Cortex of kidney (tissue), 1 donor: ENCODE measurements around the gene LYSMD3.

Experiments
- DNase-seq: peaks from one replicate; lab custom pipeline; 2025; lab: John Stamatoyannopoulos, UW

LYSMD3 gene

DNA sequence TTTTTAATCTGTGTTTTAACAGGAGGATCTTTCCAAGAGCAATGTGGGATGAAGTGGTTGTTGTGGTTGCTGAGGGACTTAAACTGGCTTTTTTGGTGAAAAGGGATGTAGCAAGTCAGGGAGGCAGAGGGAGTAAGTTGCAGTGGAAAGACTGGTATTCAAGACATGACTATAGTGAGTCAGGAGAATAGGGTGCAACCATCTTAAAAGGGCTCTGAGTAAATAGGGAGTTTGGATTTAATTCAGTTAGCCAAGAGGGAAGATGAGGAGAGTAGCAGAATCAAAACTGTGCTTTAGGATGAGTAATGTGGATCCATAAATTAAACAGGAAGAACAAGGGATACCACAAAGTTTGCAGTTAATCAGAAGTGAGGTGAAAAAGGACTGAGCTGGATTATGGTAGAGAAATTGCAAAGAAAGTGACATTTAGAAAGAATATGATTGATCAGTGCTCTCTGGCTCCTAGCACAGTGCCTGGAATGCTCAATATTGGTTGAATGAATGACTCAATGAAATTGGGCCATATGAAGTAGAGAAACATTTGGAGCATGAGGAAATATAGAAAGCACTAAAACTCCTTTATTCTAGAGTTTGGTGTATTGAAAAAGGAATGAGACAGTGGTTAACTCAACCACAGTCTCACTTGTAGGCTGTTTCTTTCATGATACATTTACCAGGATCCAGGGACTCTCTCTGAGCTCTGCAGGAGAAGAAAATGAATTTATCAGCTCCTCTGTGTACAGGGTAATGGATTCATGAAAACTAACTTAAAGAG lies 49.6 kb downstream of the LYSMD3 start:
- DNase-seq = no peak

DNA sequence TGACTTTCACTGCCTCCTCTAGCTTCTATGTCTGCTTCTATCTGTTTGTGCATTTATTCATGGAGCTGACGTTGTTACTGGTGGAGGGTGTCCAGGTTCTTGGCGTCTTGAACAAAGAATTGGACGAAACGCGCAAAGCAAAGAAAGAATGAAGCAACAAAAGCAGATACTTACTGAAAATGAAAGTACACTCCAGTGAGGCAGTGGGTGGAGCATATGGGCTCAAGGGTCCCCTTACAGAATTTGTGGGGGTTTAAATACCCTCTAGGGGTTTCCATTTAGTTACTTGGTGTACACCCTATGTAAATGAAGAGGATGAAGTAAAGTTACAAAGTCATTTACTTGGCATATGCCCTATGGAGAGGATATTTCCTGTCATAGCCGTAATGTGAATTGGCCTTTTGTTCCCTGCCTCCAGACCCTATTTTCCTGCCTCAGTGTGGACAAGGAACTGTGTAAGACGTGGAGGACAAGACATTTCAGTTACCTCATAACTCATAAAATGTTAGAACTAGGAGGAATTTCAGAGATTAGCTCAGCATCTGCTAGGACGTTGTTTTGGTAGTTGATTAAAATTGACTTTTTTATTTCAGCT lies 51.7 kb downstream of the LYSMD3 start:
- DNase-seq = no peak

DNA sequence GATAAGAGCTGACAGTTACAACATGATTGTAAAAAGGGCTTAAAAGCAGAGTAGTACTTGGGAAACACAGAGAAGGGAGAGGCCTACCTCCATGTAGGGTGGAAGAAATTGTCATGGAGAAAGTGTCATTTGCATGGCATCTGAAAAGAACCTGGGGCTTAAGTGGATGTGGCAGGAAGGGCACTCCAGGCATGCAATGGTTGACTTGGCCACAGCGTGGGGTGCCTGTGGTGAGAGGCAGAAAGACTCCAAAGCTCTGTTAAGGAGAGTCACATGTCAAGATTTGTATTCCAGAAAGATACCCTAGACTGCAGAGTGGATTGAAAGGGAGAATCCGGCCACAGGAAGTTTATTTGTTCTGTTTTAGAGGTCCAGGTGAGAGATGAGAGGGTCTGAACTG lies 52.3 kb downstream of the LYSMD3 start:
- DNase-seq = no peak

DNA sequence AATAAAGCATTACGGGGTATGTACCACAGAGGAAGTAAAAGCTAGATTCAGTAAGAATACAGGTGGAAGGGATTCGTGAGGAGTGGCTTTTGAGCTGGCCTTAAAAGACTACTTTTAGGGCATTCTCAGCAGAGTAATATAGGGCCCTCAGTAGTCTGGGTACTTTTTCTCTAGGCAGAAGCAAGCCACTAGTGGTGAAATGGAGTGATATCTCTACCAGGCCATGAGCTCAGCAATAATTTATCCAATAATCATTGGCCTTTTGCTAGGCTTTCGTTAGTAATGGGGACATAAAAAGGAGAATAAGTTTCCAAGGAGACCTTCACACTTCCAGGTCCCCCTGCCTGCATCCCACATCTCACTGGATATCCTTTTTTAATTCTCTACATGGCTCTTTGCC lies 53.0 kb downstream of the LYSMD3 start:
- DNase-seq = no peak

DNA sequence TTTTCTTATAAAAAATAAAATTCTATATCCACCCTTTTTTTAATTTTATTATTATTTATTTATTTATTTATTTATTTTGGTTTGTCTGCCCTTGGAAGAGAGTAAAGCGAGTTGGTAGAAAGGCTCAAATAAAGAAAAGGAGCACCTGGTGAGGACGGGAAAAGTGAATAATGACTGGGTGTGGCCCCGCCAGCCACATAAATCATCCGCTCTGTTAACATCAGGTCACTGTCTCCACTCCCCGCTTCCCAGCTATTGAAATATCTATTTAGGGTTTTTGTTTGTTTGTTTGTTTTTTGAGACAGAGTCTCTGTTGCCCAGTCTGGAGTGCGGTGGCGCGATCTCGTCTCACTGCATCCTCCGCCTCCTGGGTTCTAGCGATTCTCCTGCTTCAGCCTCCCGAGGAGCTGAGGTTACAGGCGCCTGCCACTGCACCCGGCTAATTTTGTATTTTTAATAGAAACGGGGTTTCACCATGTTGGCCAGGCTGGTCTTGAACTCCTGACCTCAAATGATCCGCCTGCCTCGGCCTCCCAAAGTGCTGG lies 53.9 kb downstream of the LYSMD3 start:
- no peak for DNase-seq

DNA sequence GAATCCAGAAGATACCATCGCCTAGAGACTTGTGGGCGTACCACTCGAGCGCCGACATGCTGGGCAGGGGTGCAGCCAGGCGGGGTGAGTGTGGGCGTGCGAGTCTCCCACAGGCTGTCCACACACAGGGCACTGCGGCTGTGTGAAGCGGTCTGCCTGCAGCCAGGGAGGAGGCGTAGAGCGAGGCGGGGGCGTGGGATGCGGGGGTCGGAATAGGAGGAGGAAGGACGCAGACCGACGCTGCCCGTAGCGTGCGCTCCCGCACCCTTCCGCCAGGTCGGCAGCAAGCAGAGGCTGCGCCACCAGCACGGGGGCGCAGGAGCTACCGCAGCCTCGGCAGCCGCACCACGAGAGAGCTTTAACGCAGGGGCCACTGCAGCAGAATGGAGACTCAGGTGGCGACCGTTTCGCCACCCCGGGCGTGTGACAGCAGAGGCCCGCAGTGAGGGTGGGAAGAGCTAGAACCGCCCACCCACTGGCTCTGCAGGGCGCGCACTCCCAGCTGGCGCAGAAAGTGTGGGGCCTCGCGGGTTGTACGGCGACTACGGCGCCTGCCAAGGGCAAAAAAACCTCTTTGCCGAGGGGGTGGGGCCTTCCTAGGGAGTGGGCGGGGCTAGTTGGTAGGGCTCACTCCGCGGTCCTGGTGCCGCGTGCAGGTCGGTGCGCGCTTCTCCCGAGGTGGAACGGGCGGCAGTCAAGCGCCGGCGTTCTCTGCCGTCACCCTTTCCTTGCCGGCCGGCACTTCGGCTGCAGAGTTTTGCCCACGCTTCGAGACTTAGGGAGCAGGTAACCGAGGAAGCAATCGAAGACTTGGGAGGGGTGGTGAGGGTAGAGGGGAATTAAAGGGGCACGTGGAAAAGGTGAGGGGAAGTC lies 54.9 kb downstream of the LYSMD3 start, which contains the start of the genes MBLAC2 and POLR3G:
TSS of gene MBLAC2 (minus strand) at position 537 of the 873 bp plus-strand sequence. CDS start at position 58, 479 bp downstream.
TSS of gene POLR3G (plus strand) at position 630 of the 873 bp plus-strand sequence. CDS start 10,704 bp downstream, outside the sequence.
- DNase-seq = peak; percentile 48

DNA sequence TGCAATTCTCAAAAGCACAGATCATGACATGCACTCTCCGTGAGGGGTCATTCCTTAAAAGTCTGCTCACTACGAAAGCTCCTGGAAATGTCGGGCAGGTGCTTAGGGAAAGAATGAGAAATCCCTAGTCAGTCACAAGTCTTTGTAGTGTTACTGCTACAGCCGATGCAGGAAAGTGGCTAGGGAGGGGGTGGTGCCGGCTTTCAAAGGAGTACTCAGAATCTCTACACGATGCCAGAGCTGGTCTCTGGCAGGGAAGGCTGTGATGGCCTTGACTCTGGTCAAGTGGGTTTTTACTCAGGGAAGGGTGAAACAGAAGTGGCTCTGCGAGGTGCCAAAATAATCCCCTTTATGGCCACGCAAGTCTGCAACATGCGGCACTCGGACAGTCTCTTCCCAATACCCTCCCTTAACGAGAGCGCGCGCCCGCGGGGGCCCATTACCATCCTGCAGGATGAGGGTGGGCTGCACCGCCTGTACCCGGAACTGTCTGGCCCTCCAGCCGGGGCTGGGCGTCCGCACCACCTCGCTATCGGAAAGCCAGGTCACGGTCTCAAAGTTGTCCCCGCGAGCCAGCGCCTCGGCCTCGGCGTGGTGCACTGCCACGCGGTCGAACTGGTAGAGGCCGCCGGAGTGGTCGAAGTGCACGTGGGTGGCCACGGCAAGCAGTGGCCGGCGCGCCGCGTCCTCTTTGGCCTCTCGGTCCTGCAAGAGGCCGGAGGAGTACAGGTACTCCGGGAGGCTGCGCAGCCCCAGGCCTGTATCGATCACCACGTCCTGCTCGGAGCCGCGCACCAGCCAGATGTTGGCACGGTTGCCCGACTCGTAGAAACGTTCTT lies 55.8 kb downstream of the LYSMD3 start:
- DNase-seq = no peak

DNA sequence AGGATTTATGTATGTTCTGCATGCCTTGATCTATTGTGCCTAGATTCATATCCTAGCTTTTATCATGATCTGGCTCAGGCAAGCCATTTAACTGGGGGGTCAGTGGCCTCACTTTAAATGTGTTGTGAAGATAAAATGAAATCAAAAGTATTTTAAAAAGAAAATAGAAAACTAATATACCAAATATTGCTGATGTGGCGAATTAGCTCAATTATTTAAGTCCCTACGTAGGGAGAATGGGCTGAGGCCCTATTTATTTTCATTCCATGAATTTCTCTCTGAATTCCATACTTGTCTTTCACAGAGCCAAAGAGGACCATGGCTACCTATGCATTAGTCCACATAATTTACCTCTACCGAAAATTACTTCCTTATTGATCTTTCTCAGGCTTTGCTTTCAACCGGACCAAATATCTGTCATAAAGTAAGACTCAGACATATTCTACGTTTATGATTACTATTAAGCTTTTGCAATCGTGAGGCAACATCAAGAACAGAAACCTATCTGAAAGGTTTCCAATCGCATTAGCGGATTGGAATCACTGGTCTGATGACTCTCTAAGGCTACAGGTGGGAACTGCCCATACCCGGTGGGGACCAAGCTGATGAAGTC lies 56.5 kb downstream of the LYSMD3 start:
- no peak for DNase-seq
